Spleen (tissue), 11 donors: ENCODE results near the gene BTBD7. TPM values are rescaled to one million over a fixed set of nuclear protein-coding genes. Genes with fewer than 3 reads are reported as not detected.

Experiments
- DNase-seq: peaks from one replicate; pipeline ENCODE4 v3.0.0-alpha.2; 2020
- H3K27ac ChIP-seq, 8 donors: fragments of 200-600 bp; sonication (generic) in 7 of 8; 1 replicate in 4 of 8; 2 replicates in 4 of 8; pipeline versions ENCODE4 v1.5.0 to v1.8.0; 2016 to 2021; ENCODE audit warnings: inconsistent platforms in 4 of 8, mild to moderate bottlenecking in 4 of 8, moderate library complexity in 1 of 8
- H3K27me3 ChIP-seq, 7 donors: fragments of 200-600 bp; sonication (generic) in 6 of 7; replicated peaks in 1 of 7; 1 replicate in 4 of 7; 2 replicates in 3 of 7; pipeline versions ENCODE4 v1.5.0 to v1.8.0; 2016 to 2021; ENCODE audit warnings: inconsistent platforms in 3 of 7, mild to moderate bottlenecking in 1 of 7
- H3K36me3 ChIP-seq, 6 donors: fragments of 200-600 bp; sonication (generic) in 5 of 6; 1 replicate in 4 of 6; 2 replicates in 2 of 6; pipeline versions ENCODE4 v1.5.0 to v1.8.0; 2016 to 2021; ENCODE audit warnings: inconsistent platforms in 2 of 6
- H3K4me1 ChIP-seq, 6 donors: fragments of 200-600 bp; sonication (generic) in 5 of 6; 1 replicate in 3 of 6; 2 replicates in 3 of 6; pipeline versions ENCODE4 v1.5.0 to v1.8.0; 2016 to 2021; ENCODE audit warnings: inconsistent platforms in 3 of 6
- H3K4me3 ChIP-seq, 8 donors: fragments of 200-600 bp; sonication (generic) in 7 of 8; 1 replicate in 4 of 8; 2 replicates in 4 of 8; pipeline versions ENCODE4 v1.5.0 to v1.8.0; 2016 to 2021; ENCODE audit warnings: inconsistent platforms in 4 of 8, mild to moderate bottlenecking in 4 of 8, moderate library complexity in 2 of 8
- H3K9me3 ChIP-seq, 8 donors: fragments of 200-600 bp; sonication (generic) in 7 of 8; 1 replicate in 4 of 8; 2 replicates in 4 of 8; pipeline versions ENCODE4 v1.5.0 to v1.8.0; 2016 to 2021; ENCODE audit warnings: inconsistent platforms in 4 of 8
- POLR2A ChIP-seq, 3 donors: fragments of 450-650 bp; IDR thresholded peaks; one replicate each; pipeline ENCODE4 v1.5.1; 2017; ENCODE audit warnings: antibody characterized with exemption in 3 of 3, mild to moderate bottlenecking in 1 of 3
- POLR2AphosphoS5 ChIP-seq, 3 donors: sonication (generic); formaldehyde crosslinking; IDR thresholded peaks; one replicate each; pipeline ENCODE4 v1.5.1; 2017; ENCODE audit warnings: antibody characterized with exemption in 3 of 3
- WGBS, 5 donors: extraction: QIAGEN DNeasy Blood & Tissue Kit in 3 of 5; methylation state at CpG; one replicate each; pipeline versions ENCODE4 v1.1.5 to v1.1.7; 2013 to 2018; 5-methylcytosine and 5-hydroxymethylcytosine counted together
- intact Hi-C: fragments of 100-400 bp; cut with DNase I; formaldehyde crosslinking; loops from one replicate; pipeline ENCODE4 v1.15.0; 2023; ENCODE audit warnings: low total_unique reads
- polyA plus RNA-seq, 3 donors: library from polyadenylated mRNA; stranded (reverse); fragments of 200-250 nt; gene quantifications; one replicate each; pipeline ENCODE4 v1.2.1, GENCODE V29; 2013
- total RNA-seq, 7 donors: library from RNA; depleted of rRNA in 3 of 7; stranded (reverse); fragments of >200 nt in 3 of 7; fragmentation: NEBNext Ultra II Directional in 4 of 7; extraction: Animal tissue kit (Norgen Biotek cat#: 25700) in 4 of 7; gene quantifications; one replicate each; pipeline versions ENCODE4 v1.1.0 to v1.2.1, GENCODE V29; 2016 to 2021
- TF ChIP-seq, protein P1 (sequence below), 11 experiments: fragments of 200-600 bp in 7 of 11; fragments of 450-650 bp in 4 of 11; sonication (generic) in 4 of 11; IDR thresholded peaks in 8 of 11; conservative IDR thresholded peaks in 3 of 11; 1 replicate in 7 of 11; 2 replicates in 4 of 11; pipeline versions ENCODE4 v1.4.0 to v1.8.0; 2016 to 2021; ENCODE audit warnings: antibody characterized with exemption in 11 of 11, inconsistent platforms in 4 of 11, mild to moderate bottlenecking in 1 of 11
- donor health status: healthy with polysubstance abuse.
- donor health status: DM: no; HTN: no; CAD: no; lungs with moderate emphysema.
- donor health status: DM: no; HTN: no; CAD: no.
- donor health status: Bipolar disorder and iron deficiency.
- donor health status: healthy.
- donor health status: DM: no; HTN: no; CAD: no.
- donor health status: DM: yes; HTN: yes; CAD: no.

The BTBD7 gene
- total and polyA plus RNA-seq, 10 donors = 5.0 to 48.4 (median 29.5) TPM

DNA sequence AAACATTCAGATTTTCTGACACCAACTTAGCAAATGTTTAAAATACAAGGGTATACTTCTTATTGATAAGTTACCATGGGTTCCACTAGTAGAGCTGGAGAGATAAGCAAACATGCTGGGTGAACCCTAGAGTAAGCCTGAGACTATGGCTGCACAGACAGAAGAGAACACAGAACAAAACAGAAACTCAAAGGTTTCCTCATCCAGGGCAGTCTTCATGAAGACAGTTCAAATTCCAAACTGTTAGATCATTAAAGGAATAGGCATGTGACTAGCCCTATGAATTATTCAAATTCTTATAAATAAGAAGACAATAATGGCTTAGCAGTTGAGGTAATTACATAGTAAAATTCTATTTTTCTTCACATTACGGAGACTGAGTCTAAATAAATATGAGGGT, 28.1 kb downstream of the BTBD7 start:
- Histone ChIP-seq H3K27me3 (no peaks in the 10 kb centered on the region), H3K4me3 (no peak overlapping the region), H3K9me3 (no peaks in the 10 kb centered on the region), H3K4me1 (peaks cover 0 to 89% (median 37%) of the 10 kb centered on the region in 6 donors), H3K27ac (no peak overlapping the region), H3K36me3 (no peaks in the 10 kb centered on the region)
- TF ChIP-seq POLR2AphosphoS5 (IDR thresholded peaks at IDR 0.05) = no peak
- TF ChIP-seq POLR2A (IDR thresholded peaks at IDR 0.05) = no peak
- TF ChIP-seq, protein P1, sequence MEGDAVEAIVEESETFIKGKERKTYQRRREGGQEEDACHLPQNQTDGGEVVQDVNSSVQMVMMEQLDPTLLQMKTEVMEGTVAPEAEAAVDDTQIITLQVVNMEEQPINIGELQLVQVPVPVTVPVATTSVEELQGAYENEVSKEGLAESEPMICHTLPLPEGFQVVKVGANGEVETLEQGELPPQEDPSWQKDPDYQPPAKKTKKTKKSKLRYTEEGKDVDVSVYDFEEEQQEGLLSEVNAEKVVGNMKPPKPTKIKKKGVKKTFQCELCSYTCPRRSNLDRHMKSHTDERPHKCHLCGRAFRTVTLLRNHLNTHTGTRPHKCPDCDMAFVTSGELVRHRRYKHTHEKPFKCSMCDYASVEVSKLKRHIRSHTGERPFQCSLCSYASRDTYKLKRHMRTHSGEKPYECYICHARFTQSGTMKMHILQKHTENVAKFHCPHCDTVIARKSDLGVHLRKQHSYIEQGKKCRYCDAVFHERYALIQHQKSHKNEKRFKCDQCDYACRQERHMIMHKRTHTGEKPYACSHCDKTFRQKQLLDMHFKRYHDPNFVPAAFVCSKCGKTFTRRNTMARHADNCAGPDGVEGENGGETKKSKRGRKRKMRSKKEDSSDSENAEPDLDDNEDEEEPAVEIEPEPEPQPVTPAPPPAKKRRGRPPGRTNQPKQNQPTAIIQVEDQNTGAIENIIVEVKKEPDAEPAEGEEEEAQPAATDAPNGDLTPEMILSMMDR (IDR thresholded peaks at IDR 0.05 in 8 of 11, conservative IDR thresholded peaks at IDR 0.05 in 3 of 11) = no peak
- intact Hi-C loops = no loop called here
- DNase-seq = no peak
- WGBS, 5 donors = 98 to 100% (median 100%) methylated on average over 1 of the region's 1 CpG

DNA sequence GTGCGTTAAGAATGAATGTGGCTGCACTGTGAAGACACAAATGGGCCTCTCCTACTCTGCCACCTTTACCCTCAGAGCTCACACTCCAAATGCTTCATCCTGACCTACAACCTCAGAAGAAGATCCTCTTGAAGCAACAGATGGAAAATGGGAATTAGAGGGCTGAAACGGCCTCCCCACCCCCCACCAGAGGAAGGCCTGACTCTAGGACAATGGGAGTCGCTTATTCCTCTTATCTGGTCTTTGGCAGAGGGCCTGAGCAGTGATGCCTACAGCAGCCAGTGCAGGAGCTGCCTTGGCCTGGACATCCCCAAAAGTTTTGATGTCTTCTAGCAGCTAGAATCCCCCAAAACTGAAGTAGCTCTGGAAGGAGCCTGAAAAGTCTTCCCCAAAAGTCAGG, 29.2 kb downstream of the BTBD7 start:
- Histone ChIP-seq H3K9me3 (no peaks in the 10 kb centered on the region), H3K36me3 (no peaks in the 10 kb centered on the region), H3K4me3 (no peak overlapping the region), H3K27ac (no peak overlapping the region), H3K4me1 (peaks cover 0 to 89% (median 36%) of the 10 kb centered on the region in 6 donors), H3K27me3 (no peaks in the 10 kb centered on the region)
- WGBS, 5 donors = 66 to 81% (median 71%) methylated on average over 3 of the region's 3 CpGs
- no peak for DNase-seq
- TF ChIP-seq POLR2A (IDR thresholded peaks at IDR 0.05) (no peak), POLR2AphosphoS5 (IDR thresholded peaks at IDR 0.05) (no peak)
- TF ChIP-seq, protein P1 (IDR thresholded peaks at IDR 0.05 in 8 of 11, conservative IDR thresholded peaks at IDR 0.05 in 3 of 11) = no peak
- intact Hi-C loops = no loop called here

DNA sequence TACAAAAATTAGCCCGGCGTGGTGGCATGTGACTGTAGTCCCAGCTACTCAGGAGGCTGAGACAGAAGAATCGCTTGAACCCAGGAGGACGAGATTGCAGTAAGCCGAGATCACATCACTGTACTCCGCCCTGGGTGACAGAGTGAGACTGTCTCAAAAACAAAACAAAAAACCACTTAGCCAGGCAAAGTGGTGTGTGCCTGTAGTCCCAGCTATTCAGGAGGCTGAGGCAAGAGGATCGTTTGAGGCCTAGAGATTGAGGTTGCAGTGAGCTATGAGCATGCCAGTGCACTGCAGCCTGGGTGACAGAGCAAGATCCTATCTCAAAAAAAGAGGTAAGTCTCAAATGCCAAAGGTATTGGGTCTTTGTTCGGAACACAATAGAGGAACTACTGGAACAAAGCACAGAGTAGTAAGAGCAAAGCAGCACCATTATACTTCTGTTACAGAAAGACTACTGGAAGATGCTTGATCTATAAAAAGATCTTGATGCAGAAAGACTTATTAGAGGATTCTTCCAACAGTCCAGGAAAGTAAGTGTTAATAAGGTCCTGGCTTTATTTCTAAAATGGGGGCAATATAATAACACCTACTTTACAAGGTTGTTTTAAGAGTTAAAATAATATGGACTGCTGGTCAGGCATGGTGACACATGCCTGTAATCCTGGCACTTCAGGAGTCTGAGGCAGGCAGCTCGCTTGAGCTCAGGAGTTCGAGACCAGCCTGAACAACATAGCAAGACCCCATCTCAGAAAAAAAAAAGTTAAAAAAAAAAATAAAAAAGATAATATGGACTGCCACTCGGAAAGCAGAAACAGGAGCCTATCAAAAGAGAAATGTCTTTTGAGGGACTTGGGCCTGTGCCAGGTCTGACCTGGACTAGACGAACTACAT, 29.9 kb downstream of the BTBD7 start:
- TF ChIP-seq POLR2A (IDR thresholded peaks at IDR 0.05) (no peak), POLR2AphosphoS5 (IDR thresholded peaks at IDR 0.05) (no peak)
- TF ChIP-seq, protein P1 (IDR thresholded peaks at IDR 0.05 in 8 of 11, conservative IDR thresholded peaks at IDR 0.05 in 3 of 11) = no peak
- H3K4me3 ChIP-seq = no peak overlapping the region
- H3K9me3 ChIP-seq = no peaks in the 10 kb centered on the region
- peaks cover 0 to 89% (median 36%) of the 10 kb centered on the region in 6 donors for H3K4me1 ChIP-seq
- no peak for DNase-seq
- no peak overlapping the region for H3K27ac ChIP-seq
- no peaks in the 10 kb centered on the region for H3K27me3 ChIP-seq
- H3K36me3 ChIP-seq = no peaks in the 10 kb centered on the region
- intact Hi-C loops = no loop called here
- WGBS, 5 donors = 92 to 95% (median 93%) methylated on average over 12 of the region's 12 CpGs

DNA sequence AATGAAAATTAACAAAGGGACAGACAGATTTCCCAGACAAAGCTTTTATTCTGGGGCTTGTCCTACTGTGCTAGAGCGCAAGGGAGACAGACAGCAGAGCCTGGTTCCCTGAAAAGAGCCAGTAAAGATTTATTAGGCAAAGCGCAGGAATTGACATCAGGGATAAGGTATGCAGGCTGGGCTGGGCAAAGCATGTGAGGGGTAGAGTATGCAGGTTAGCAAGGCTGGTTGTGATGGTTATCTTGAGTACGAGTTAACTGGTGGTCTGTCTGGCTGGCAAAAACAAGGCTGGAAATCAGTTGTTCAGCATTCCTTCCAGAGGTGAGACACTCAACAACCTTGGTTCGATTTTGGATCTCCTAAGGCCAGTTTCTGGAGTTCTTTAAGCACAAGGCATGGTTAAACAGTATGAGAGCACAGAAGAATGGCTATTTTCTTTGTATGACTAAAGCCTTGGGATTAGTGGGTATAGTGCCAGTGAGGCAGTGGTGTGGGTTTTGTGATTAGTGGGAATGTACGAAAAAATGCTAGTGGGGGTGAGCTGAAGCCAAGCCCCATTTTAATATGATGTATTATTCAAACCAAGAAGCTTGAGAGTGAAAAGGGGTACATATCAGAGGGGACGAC, 30.9 kb downstream of the BTBD7 start:
- H3K27me3 ChIP-seq = no peaks in the 10 kb centered on the region
- H3K4me3 ChIP-seq = no peak overlapping the region
- WGBS, 5 donors = 91 to 94% (median 93%) methylated on average over 6 of the region's 6 CpGs
- DNase-seq = no peak
- no peak overlapping the region for H3K27ac ChIP-seq
- TF ChIP-seq POLR2A (IDR thresholded peaks at IDR 0.05) = no peak
- TF ChIP-seq, protein P1 (IDR thresholded peaks at IDR 0.05 in 8 of 11, conservative IDR thresholded peaks at IDR 0.05 in 3 of 11) = no peak
- no peak for TF ChIP-seq POLR2AphosphoS5 (IDR thresholded peaks at IDR 0.05)
- intact Hi-C loops = no loop called here
- H3K4me1 ChIP-seq = peaks cover 0 to 87% (median 32%) of the 10 kb centered on the region in 6 donors
- H3K9me3 ChIP-seq = no peaks in the 10 kb centered on the region
- no peaks in the 10 kb centered on the region for H3K36me3 ChIP-seq
